SKM-1 treated with dmso at 0.1 percent for 144 hours (cell line): ENCODE data around the gene WNT9B.

Source experiments
- DNase-seq: peaks from one replicate; lab custom pipeline; 2025; ENCODE audit not compliant: unreplicated experiment; lab: John Stamatoyannopoulos, UW

WNT9B gene

GRCh38 chr17:46879101-46879500 lies 27.7 kb downstream of the WNT9B start:
- no peak for DNase-seq

GRCh38 chr17:46881015-46881414 lies 29.6 kb downstream of the WNT9B start:
- DNase-seq = no peak

DNA sequence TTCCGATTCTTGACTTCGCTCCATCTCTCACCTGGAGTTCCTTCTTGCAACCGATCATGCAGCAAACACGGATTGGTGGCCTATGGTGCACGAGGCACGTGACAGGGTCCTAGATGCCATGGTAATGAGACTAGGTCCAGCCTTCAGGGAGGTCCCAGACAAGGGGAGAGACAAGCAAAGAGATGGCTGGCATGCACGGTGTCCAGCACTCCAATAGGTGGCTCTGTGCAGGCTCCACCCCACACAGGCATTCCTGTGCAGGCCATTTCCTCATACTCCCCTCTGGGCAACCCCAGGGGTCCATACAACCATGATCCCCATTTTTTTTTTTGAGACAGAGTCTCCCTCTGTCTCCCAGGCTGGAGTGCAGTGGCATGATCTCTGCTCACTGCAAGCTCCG lies 31.3 kb downstream of the WNT9B start:
- DNase-seq = no peak

DNA sequence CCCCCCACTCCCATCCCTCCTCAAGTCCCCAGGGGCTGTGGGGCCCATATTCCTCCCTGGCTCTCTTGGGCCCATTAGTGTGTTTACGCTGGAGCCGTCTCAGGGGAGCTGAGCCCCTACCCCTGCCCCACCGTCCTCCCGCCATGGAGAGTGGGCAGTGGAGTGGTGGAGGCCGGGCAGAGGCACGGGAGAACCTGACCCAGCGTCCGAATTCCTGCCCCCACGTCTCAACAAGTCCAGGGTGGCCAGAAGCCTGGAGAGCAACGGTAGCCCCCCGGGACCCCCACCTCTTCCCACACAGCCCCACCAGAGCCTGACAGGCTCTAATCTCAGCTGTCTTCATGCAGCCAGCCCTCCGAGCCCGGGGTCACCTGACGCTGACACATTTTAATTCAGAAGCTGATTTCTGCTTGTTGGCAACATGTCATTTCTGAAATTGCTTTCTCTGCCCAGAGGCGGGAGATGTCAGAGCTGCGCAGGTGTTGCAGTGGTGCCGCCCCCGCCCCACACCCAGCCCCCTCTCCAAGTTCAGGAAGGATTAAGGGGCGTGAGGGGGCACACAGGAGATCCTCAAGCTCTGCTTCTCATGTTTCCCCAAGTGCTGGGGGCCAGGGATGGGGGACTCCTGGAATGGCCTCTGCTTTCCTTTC lies 32.6 kb downstream of the WNT9B start:
- no peak for DNase-seq

- no peak for DNase-seq
Observed at GRCh38 chr17:46884552-46884951, 33.2 kb downstream of the WNT9B start.

GRCh38 chr17:46885415-46886309 lies 34.3 kb downstream of the WNT9B start:
- DNase-seq = no peak

DNA sequence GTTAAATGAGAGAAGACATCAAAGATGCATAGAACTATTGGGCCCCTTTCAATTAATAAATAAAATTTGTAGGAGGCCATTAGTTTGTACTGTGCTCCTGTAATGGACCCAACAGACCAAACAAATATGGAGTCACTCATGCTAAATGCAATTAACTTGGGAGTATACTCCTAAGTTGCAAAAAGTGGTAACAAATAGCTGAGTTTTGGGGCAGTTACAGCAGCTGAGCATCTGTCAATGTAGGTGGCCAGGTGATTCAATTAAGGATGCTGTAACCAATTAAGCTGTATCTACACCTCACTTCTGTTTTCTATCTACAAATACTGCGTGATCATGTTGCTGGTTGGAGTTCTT lies 34.9 kb downstream of the WNT9B start:
- DNase-seq = no peak

DNA sequence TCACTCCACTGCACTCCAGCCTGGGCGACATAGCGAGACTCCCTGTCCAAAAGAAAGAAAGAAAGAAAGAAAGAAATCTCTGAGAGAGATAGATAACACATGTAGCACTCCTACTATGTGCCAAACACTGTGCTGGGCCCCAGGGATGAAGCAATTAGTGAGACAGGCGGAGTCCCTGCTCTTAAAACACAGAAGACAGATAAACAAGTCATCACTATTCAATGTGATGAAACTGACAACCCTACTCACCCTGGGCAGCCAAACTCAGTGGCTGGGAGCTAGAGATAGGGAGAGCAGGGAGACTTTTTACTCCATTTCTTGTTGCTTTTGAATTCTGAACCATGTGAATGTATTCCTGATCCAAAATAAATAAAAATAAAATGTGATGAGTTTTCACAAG lies 36.3 kb downstream of the WNT9B start:
- DNase-seq = no peak

- DNase-seq = no peak
Observed at GRCh38 chr17:46888727-46889126, 37.3 kb downstream of the WNT9B start.

DNA sequence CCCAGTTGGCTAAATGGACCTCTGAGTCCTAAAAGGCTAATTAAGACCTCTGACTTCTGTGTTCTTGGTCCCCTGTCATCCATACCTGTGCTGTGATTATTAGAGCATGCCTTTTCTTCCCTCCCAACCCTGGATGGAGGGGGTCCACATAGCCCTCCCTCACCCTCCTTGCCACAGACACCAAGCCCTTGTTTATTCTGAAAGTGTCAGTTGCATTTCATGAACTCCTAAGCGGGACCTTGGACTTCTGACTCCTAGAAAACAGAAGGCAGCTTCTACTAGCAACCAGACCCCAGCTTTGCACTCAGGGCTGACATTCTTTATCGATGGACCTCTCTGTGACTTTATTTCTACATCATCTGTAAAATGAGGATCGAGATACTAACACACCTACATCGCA lies 38.1 kb downstream of the WNT9B start:
- no peak for DNase-seq

- DNase-seq = no peak
Observed at GRCh38 chr17:46889992-46890564, 38.7 kb downstream of the WNT9B start.

- no peak for DNase-seq
Observed at GRCh38 chr17:46890638-46891037, 39.3 kb downstream of the WNT9B start.

DNA sequence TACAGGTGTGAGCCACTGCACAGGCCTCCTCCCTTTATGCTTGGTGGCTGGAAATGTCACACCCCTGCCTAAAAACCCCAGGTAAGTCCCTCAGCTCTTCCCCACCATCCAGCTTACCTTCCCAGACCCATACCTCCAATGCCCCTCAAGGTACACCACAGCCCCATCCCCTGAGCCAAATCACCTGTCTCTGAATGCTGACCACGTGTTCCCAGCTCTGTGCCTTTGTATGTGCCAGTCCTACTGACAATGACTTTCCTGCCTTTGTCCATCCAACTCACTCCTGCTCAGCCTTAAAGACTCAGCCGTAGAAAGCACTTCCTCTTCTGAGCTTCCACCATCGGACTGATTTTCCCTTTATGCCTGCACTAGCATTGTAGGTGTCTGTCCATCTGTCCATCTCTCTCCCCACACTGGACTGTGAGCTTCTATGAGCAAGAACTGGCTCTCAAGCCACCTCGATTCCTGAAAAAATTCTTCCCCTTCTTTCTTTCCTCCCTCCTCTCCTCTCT lies 40.9 kb downstream of the WNT9B start:
- no peak for DNase-seq

DNA sequence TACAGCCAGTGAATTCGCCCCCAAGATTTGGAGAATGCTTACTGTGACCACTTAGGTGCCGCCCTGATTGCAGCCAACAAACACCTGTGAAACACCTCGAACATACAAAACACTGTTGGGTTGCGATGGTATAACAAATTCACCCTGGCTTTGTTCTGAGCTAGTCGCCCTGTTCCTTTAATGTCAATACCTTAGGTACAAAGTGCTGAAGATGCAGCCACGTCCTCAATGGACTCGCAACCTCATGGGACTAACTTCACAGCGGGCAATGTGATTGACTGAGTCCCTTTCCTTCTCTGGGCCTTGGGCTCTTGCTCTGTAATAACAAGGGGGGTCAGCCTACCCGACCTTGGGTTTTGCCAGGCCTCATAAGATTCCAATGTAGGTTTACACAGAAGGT lies 42.6 kb downstream of the WNT9B start:
- no peak for DNase-seq

- no peak for DNase-seq
Observed at GRCh38 chr17:46894476-46895151, 43.2 kb downstream of the WNT9B start.

GRCh38 chr17:46895171-46895570 lies 43.8 kb downstream of the WNT9B start:
- DNase-seq = peak; percentile 16

DNA sequence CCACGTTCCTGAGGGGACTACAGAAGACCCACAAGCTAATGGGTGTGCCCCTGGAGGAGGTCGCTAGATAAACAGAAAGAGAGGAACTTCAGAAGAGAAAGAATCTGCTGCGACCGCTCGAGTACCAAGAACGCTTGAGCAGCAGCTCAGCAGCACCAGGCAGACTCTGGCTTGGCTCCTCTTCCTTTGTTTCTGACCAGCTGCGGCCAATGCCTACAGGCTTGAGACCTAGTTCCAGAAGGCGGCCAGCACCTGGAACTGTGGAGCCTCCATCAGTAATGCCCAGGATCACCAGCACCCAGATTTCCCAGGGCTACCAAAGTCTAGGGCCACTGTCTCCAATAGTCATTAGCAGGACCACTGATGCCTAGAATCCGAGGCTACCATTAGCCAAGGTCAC lies 45.6 kb downstream of the WNT9B start:
- no peak for DNase-seq

GRCh38 chr17:46898364-46898763 lies 47.0 kb downstream of the WNT9B start:
- no peak for DNase-seq

DNA sequence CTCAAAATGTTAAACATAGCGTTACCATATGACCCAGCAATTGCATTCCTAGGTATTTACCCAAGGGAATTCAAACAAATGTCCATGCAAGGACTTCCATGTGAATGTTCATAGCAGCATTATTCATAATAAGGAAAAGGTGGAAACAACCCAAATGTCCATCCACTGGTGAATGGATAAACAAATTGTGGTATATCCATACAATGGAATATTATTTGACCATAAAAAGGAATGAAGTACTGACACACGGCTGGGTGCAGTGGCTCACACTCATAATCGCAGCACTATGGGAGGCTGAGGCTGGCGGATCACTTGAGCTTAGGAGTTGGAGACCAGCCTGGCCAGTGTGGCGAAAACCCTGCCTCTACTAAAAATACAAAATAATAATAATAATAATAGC lies 47.5 kb downstream of the WNT9B start:
- no peak for DNase-seq

GRCh38 chr17:46901291-46901690 lies 49.9 kb downstream of the WNT9B start:
- DNase-seq = no peak
